HEK293 (cell line): ENCODE measurements around the gene SETD3.

Experiments used
- CTCF ChIA-PET: fragments of 350-600 bp; formaldehyde crosslinking; extraction: SDS; loops from one replicate; lab custom pipeline; 2021; ENCODE audit warnings: antibody characterized with exemption; lab: Yijun Ruan, JAX
- POLR2A ChIA-PET: fragments of 300-600 bp; formaldehyde crosslinking; extraction: SDS; loops from one replicate; lab custom pipeline; 2020; ENCODE audit warnings: antibody characterized with exemption, inconsistent platforms; lab: Yijun Ruan, JAX
- H3K27ac ChIP-seq: fragments of 200-500 bp; sonication (Bioruptor generic); 2 replicates; pipeline ENCODE4 v1.5.1; 2014; ENCODE audit warnings: low read depth, low read length, control low read depth, inconsistent platforms; ENCODE audit errors: extremely low read depth
- H3K36me3 ChIP-seq, 2 experiments: fragments of 200-500 bp in 1 of 2; sonication (Bioruptor generic) in 1 of 2; 1 replicate in 1 of 2; 2 replicates in 1 of 2; pipeline ENCODE4 v1.5.1; 2014 to 2017; ENCODE audit warnings: inconsistent platforms in 2 of 2, low read length in 2 of 2; ENCODE audit not compliant: control insufficient read depth in 2 of 2, insufficient read depth in 1 of 2
- H3K4me1 ChIP-seq: fragments of 200-500 bp; sonication (Bioruptor generic); 2 replicates; pipeline ENCODE4 v1.5.1; 2014; ENCODE audit warnings: mild to moderate bottlenecking, low read length, inconsistent platforms; ENCODE audit not compliant: control insufficient read depth, insufficient read depth
- H3K4me3 ChIP-seq: 2 replicates; pipeline ENCODE4 v1.5.1; 2011; ENCODE audit warnings: low read depth, mild to moderate bottlenecking, control low read depth, low read length, moderate library complexity
- H3K9me3 ChIP-seq: fragments of 200-500 bp; sonication (Bioruptor generic); 2 replicates; pipeline ENCODE4 v1.5.1; 2014; ENCODE audit warnings: low read depth, low read length, inconsistent platforms; ENCODE audit not compliant: control insufficient read depth, insufficient read depth
- HOXA7 ChIP-seq: sonication (generic); formaldehyde crosslinking; IDR thresholded peaks from 2 replicates; pipeline ENCODE4 v1.8.1; 2022; ENCODE audit warnings: missing genetic modification reagents, borderline replicate concordance
- KLF16 ChIP-seq: fragments of 450-650 bp; formaldehyde crosslinking; IDR thresholded peaks from 2 replicates; pipeline ENCODE4 v1.5.1; 2017; ENCODE audit warnings: missing biosample characterization, missing genetic modification characterization
- KLF7 ChIP-seq: fragments of 450-650 bp; formaldehyde crosslinking; IDR thresholded peaks from 2 replicates; pipeline ENCODE4 v1.5.1; 2016; ENCODE audit warnings: missing biosample characterization, missing genetic modification characterization, borderline replicate concordance
- MZF1 ChIP-seq: fragments of 450-650 bp; formaldehyde crosslinking; IDR thresholded peaks from 2 replicates; pipeline ENCODE4 v1.5.1; 2017; ENCODE audit warnings: missing biosample characterization, missing genetic modification characterization, borderline replicate concordance
- OSR2 ChIP-seq: fragments of 450-650 bp; formaldehyde crosslinking; IDR thresholded peaks from 2 replicates; pipeline ENCODE4 v1.5.1; 2016; ENCODE audit warnings: missing biosample characterization, missing genetic modification characterization
- SETDB1 ChIP-seq: IDR thresholded peaks from one replicate; pipeline ENCODE4 v1.6.1; 2017; ENCODE audit warnings: mild to moderate bottlenecking, low read length, moderate library complexity, mixed read lengths; ENCODE audit not compliant: insufficient read length
- SP2 ChIP-seq: fragments of 450-650 bp; formaldehyde crosslinking; IDR thresholded peaks from 2 replicates; pipeline ENCODE4 v1.5.1; 2016; ENCODE audit warnings: missing biosample characterization, missing genetic modification characterization
- ZBTB8A ChIP-seq: fragments of 450-650 bp; formaldehyde crosslinking; IDR thresholded peaks from 2 replicates; pipeline ENCODE4 v1.5.1; 2016; ENCODE audit warnings: missing biosample characterization, missing genetic modification characterization
- ZNF121 ChIP-seq: fragments of 450-650 bp; formaldehyde crosslinking; IDR thresholded peaks from 2 replicates; pipeline ENCODE4 v1.5.1; 2016; ENCODE audit warnings: missing biosample characterization, missing genetic modification characterization
- ZNF16 ChIP-seq: fragments of 450-650 bp; formaldehyde crosslinking; IDR thresholded peaks from 2 replicates; pipeline ENCODE4 v1.5.1; 2016; ENCODE audit warnings: low read depth, missing biosample characterization, missing genetic modification characterization
- ZNF175 ChIP-seq: fragments of 450-650 bp; formaldehyde crosslinking; IDR thresholded peaks from 2 replicates; pipeline ENCODE4 v1.5.1; 2016; ENCODE audit warnings: missing biosample characterization, missing genetic modification characterization
- ZNF211 ChIP-seq: fragments of 450-650 bp; formaldehyde crosslinking; IDR thresholded peaks from 2 replicates; pipeline ENCODE4 v1.5.1; 2016; ENCODE audit warnings: low read depth, missing biosample characterization, missing genetic modification characterization
- ZNF341 ChIP-seq: fragments of 450-650 bp; formaldehyde crosslinking; IDR thresholded peaks from 2 replicates; pipeline ENCODE4; 2016; ENCODE audit warnings: low read depth, missing biosample characterization, missing genetic modification characterization
- ZNF529 ChIP-seq: fragments of 450-650 bp; formaldehyde crosslinking; IDR thresholded peaks from 2 replicates; pipeline ENCODE4 v1.5.1; 2017; ENCODE audit warnings: missing genetic modification characterization, missing biosample characterization; ENCODE audit not compliant: insufficient replicate concordance
- ZNF654 ChIP-seq: fragments of 450-650 bp; formaldehyde crosslinking; IDR thresholded peaks from 2 replicates; pipeline ENCODE4 v1.5.1; 2016; ENCODE audit warnings: low read depth, missing biosample characterization, missing genetic modification characterization
- ZNF76 ChIP-seq: fragments of 450-650 bp; formaldehyde crosslinking; IDR thresholded peaks from 2 replicates; pipeline ENCODE4; 2016; ENCODE audit warnings: low read depth, missing biosample characterization, missing genetic modification characterization, borderline replicate concordance
- ZNF830 ChIP-seq: fragments of 450-650 bp; IDR thresholded peaks from 2 replicates; pipeline ENCODE4 v1.5.0; 2018; ENCODE audit warnings: missing biosample characterization, missing genetic modification characterization, low read depth, mild to moderate bottlenecking, moderate library complexity
- TF ChIP-seq, protein P1 (sequence below): fragments of 450-650 bp; formaldehyde crosslinking; IDR thresholded peaks from 2 replicates; pipeline ENCODE4 v1.5.1; 2016; ENCODE audit warnings: missing biosample characterization, missing genetic modification characterization
- TF ChIP-seq, protein P2 (sequence below): fragments of 450-650 bp; formaldehyde crosslinking; IDR thresholded peaks from 2 replicates; pipeline ENCODE4 v1.5.1; 2016; ENCODE audit warnings: missing biosample characterization, missing genetic modification characterization
- TF ChIP-seq, protein P3 (sequence below): fragments of 450-650 bp; formaldehyde crosslinking; IDR thresholded peaks from 2 replicates; pipeline ENCODE4 v1.5.1; 2016; ENCODE audit warnings: missing biosample characterization, missing genetic modification characterization

SETD3 gene

DNA sequence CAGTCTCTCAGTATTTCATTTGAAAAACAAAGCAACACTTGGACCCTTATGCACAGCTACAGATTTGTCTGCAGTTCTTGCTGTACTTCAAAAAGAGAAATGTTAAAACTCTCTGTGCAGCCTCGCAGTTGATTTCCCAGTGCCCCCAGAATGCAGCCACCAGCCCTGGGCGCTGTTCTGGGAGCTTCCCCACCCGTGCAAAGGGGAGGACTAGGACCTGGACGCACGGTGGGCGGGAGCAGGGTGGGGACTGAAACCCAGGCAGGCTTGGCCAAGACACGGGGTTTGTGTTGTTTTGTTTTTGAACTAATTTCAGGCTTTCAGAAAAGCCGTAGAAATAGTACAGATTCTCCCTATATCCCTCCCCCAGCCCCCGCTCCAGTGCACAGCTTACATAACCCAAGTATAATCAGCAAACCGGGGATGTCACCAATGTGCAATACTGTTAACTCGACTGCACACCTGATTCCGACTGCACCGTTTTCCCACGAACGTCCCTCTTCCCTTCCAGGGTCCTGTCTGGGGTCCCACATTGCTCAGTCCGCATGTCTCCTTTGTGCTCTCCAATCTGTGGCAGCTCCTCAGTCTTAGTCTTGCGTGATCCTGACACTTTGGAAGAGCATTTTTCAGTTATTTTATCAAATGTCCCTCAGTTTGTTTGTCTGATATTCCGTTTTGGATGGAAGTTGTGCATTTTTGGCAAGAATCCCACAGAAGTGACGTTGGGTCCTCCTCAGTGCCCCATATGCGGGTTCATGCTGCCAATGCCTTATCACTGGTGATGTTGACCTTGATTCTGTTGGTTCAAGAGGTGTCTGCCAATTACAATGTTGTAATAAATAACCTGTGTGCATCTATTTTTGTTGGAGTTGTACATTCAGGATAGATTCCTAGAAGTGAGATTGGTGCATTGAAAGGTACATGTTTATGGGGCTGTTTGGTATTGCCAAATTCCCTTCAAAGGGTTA is 95.9 kb downstream of the SETD3 start:
- no peak for TF ChIP-seq ZNF76 (tag by site-specific recombination)
- TF ChIP-seq, protein P1, sequence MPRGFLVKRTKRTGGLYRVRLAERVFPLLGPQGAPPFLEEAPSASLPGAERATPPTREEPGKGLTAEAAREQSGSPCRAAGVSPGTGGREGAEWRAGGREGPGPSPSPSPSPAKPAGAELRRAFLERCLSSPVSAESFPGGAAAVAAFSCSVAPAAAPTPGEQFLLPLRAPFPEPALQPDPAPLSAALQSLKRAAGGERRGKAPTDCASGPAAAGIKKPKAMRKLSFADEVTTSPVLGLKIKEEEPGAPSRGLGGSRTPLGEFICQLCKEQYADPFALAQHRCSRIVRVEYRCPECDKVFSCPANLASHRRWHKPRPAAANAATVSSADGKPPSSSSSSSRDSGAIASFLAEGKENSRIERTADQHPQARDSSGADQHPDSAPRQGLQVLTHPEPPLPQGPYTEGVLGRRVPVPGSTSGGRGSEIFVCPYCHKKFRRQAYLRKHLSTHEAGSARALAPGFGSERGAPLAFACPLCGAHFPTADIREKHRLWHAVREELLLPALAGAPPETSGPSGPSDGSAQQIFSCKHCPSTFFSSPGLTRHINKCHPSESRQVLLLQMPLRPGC, result no peak
- TF ChIP-seq HOXA7 (CRISPR knock-in tag), result no peak
- TF ChIP-seq ZNF211 (tag by site-specific recombination), result no peak
- no peak for TF ChIP-seq ZNF341 (tag by site-specific recombination)
- no peak for TF ChIP-seq SP2 (tag by site-specific recombination)
- TF ChIP-seq KLF7 (tag by site-specific recombination), result no peak
- TF ChIP-seq SETDB1, result no peak
- Histone ChIP-seq H3K36me3 (no peaks in the 10 kb centered on the region), H3K4me1 (no peaks in the 10 kb centered on the region), H3K9me3 (no peaks in the 10 kb centered on the region), H3K27ac (no peak overlapping the region), H3K4me3 (no peak overlapping the region)
- ChIA-PET POLR2A (no interaction called here), CTCF (interaction anchor here (0.5 to 3.8 kb wide), 6 partner anchors 8 to 114 kb away, joined by 3 to 24 read pairs (median 4); no protein-coding TSS in a partner anchor)

DNA sequence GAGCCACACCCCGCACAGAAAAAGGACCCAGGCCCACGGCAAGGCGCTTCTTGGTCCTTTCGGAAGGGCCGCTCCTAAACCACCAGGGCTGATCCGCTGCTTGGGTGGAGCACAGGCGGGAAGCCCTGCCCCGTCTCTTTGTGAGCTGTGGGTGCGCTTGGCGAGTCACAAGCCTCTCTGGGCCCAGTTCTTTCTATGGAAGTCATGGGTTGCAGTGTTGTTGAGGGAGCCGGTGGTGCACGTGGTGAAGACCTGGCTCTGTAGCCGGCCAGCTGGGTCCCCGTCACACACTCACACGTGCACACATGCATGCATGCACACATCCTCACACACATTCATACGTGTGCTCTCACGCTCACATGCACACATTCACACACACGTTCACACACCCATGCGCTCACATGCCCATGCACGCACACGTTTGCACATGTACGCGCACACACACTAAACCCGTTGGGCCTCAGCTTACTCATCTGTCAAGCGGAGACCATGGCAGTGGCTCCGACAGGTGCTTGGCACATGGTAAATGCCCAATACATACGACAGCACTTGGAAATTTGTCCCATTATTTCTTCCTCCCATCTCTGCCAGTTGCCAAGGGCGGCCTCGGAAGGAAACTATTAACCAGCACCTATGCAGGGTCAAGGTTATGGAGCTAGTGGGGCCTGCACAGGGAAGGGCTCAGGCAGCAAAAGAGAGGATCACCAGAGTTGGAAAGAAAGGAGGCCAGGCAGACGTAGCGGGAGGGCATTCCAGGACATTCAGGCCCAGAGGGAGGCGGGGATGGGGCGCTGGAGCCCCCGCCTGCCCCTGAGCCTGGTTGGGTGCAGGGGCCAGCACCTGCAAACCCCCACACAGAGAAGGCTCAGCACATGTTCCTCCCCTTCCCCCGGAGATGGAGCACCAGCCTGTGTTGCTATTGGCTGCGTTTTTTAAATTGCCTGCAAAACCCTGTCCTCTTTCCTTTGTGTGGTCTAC is 96.9 kb downstream of the SETD3 start:
- H3K36me3 ChIP-seq, result no peaks in the 10 kb centered on the region
- H3K27ac ChIP-seq, result no peak overlapping the region
- no peaks in the 10 kb centered on the region for H3K4me1 ChIP-seq
- ChIA-PET CTCF (interaction anchor here (0.5 to 3.8 kb wide), 4 partner anchors 9 to 64 kb away, joined by 3 to 24 read pairs (median 6); no protein-coding TSS in a partner anchor), POLR2A (no interaction called here)
- no peak overlapping the region for H3K4me3 ChIP-seq
- TF ChIP-seq, protein P2, sequence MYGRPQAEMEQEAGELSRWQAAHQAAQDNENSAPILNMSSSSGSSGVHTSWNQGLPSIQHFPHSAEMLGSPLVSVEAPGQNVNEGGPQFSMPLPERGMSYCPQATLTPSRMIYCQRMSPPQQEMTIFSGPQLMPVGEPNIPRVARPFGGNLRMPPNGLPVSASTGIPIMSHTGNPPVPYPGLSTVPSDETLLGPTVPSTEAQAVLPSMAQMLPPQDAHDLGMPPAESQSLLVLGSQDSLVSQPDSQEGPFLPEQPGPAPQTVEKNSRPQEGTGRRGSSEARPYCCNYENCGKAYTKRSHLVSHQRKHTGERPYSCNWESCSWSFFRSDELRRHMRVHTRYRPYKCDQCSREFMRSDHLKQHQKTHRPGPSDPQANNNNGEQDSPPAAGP (tag by site-specific recombination), result 0 out of 2 replicates have a peak, but pooled peaks have one; percentile 14
- no peak for TF ChIP-seq OSR2
- no peaks in the 10 kb centered on the region for H3K9me3 ChIP-seq

DNA sequence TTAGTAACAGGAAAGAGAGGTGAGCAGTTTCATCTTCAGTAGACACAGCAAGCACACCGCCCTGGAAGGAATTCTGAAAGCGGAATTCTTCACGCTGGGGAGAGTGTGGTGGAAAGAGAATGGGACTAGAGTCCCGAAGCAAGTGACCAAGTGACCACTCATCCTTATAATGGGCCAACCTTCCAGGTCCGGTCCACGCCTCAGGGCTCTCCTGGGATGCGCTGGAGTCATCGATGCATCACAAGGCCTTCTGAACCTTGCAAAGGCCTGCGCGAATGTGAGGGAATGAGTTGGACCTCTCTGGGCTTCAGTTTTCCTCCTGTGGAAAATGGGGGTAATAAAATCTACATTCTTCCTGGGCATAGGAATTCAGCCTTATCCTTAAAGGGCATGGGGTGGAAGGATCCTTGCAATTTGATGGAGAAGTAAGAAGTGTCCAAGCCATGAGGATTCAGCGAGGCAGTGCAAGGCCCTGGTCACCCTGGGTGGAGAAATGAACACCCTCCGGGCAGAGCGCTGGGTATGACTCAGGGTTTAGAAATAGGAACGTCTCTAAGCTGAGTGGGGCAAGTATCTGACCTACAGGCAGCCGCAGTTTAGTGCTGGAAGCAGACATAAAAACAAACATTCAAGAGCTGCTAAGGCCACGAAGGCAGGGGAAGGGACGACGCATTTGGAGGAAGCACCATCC is 97.7 kb downstream of the SETD3 start:
- no peaks in the 10 kb centered on the region for H3K9me3 ChIP-seq
- POLR2A ChIA-PET, result no interaction called here
- H3K4me1 ChIP-seq, result no peaks in the 10 kb centered on the region
- H3K36me3 ChIP-seq, result no peaks in the 10 kb centered on the region
- no peak overlapping the region for H3K4me3 ChIP-seq
- H3K27ac ChIP-seq, result no peak overlapping the region
- CTCF ChIA-PET, result interaction anchor here (0.7 to 3.8 kb wide), 3 partner anchors 10 to 61 kb away, joined by 5 to 24 read pairs (median 7); no protein-coding TSS in a partner anchor
- TF ChIP-seq, protein P3, sequence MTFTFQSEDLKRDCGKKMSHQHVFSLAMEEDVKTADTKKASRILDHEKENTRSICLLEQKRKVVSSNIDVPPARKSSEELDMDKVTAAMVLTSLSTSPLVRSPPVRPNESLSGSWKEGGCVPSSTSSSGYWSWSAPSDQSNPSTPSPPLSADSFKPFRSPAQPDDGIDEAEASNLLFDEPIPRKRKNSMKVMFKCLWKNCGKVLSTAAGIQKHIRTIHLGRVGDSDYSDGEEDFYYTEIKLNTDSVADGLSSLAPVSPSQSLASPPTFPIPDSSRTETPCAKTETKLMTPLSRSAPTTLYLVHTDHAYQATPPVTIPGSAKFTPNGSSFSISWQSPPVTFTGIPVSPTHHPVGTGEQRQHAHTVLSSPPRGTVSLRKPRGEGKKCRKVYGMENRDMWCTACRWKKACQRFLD (tag by site-specific recombination), result no peak
- no peak for TF ChIP-seq MZF1 (tag by site-specific recombination)
- TF ChIP-seq ZNF121 (tag by site-specific recombination), result no peak
- TF ChIP-seq ZNF175 (tag by site-specific recombination), result no peak
- no peak for TF ChIP-seq ZNF654
- no peak for TF ChIP-seq ZNF16
- TF ChIP-seq ZNF341 (tag by site-specific recombination), result no peak
- TF ChIP-seq ZBTB8A (tag by site-specific recombination), result no peak
- no peak for TF ChIP-seq KLF16 (tag by site-specific recombination)
- TF ChIP-seq, protein P1, result no peak
- no peak for TF ChIP-seq ZNF830 (tag by site-specific recombination)
- no peak for TF ChIP-seq ZNF529 (tag by site-specific recombination)
